GM10266 (cell line): Measurements from ENCODE around the gene GFOD1.

Experiments used
- DNase-seq: peaks from one replicate; pipeline ENCODE4 v3.0.0; 2012; ENCODE audit errors: extremely low spot score
- CTCF ChIP-seq: IDR thresholded peaks from 2 replicates; pipeline ENCODE4 v1.5.1; 2012; ENCODE audit warnings: mild to moderate bottlenecking, low read depth; ENCODE audit not compliant: control insufficient read depth, insufficient read depth; ENCODE audit errors: missing control alignments

GFOD1 gene

DNA sequence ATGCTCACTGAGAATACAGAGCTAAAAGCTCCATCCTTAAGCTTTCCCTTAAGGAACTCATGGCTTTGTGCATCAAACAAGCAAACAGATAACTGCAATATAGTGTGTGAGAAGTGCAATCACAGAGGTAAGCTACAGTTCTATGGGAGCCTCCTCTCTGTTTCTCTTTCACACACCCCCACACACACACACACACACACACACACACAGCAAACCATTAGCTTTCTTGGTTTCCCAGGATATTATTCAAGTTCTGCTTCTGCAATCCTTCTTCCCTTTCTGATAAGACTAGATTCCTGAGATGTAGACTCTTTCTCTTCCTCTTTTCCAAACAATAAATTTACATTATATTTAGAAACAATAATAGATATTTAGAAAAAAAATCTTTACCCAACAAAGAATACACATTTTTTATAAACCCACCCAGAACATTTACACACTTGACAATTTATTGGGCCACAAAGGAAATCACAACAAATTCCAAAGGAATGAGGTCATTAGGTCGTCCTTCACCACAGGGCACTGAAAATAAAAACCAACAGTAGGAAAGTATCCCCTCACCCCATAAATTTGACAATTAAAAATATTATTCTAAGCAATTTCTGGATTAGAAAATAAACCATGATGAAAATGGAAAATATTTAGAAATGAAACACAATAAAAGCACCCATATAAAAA lies 9.3 kb upstream of the GFOD1 start:
- TF ChIP-seq CTCF = no peak
- DNase-seq = no peak

DNA sequence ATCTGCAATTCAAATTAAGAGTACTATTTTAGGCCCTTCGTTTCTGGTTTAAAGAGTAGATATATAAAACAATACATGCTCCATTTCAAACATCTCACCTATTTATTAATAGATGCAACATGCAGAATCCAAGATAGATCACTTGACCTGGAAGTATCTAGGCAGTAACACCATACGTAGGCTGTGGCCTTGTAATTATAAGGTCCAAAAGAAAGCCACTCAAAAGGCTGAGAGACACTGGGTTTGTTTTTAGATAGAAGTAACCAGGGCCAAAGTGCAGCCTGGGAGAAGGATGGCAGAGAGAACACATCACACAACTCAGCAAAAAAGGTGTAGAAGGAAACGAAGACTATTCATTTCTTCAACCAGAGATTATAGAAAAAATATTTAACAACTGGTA lies 8.4 kb upstream of the GFOD1 start:
- no peak for DNase-seq
- no peak for TF ChIP-seq CTCF

- DNase-seq = no peak
Measured at GRCh38 chr6:13495112-13495776, 7.8 kb upstream of the GFOD1 start.

GRCh38 chr6:13494137-13494536 lies 6.7 kb upstream of the GFOD1 start:
- no peak for DNase-seq
- TF ChIP-seq CTCF = no peak

More at GRCh38 chr6:13495112-13495776, 7.8 kb upstream of the GFOD1 start:
- no peak for TF ChIP-seq CTCF

- no peak for TF ChIP-seq CTCF
- no peak for DNase-seq
Measured at GRCh38 chr6:13493147-13493546, 5.7 kb upstream of the GFOD1 start.

- no peak for DNase-seq
- no peak for TF ChIP-seq CTCF
Measured at GRCh38 chr6:13492357-13492756, 5.0 kb upstream of the GFOD1 start.

GRCh38 chr6:13491538-13491937 lies 4.1 kb upstream of the GFOD1 start:
- TF ChIP-seq CTCF = no peak
- DNase-seq = no peak
